ENCODE results near the gene P2RX3.
"Not testable (repeated sequence)": the region's sequence is repeated elsewhere in the genome, so short reads cannot be mapped to it uniquely, and the experiment has no call there.

GRCh38 chr11:57361420-57361819 is 23.3 kb downstream of the P2RX3 start:
- not testable (repeated sequence) for TF ChIP-seq CTCF, POLR2A (IDR thresholded peaks at IDR 0.05)
